Measurements from ENCODE around the gene TRIM65. TPM values are rescaled to one million over a fixed set of nuclear protein-coding genes. Genes with fewer than 3 reads are reported as not detected.
"Not testable (repeated sequence)": the region's sequence is repeated elsewhere in the genome, so short reads cannot be mapped to it uniquely, and the experiment has no call there.

Gene TRIM65
- total RNA-seq, 6 experiments from 2014 or later: 5.9 to 8.1 (median 7.6) TPM

DNA sequence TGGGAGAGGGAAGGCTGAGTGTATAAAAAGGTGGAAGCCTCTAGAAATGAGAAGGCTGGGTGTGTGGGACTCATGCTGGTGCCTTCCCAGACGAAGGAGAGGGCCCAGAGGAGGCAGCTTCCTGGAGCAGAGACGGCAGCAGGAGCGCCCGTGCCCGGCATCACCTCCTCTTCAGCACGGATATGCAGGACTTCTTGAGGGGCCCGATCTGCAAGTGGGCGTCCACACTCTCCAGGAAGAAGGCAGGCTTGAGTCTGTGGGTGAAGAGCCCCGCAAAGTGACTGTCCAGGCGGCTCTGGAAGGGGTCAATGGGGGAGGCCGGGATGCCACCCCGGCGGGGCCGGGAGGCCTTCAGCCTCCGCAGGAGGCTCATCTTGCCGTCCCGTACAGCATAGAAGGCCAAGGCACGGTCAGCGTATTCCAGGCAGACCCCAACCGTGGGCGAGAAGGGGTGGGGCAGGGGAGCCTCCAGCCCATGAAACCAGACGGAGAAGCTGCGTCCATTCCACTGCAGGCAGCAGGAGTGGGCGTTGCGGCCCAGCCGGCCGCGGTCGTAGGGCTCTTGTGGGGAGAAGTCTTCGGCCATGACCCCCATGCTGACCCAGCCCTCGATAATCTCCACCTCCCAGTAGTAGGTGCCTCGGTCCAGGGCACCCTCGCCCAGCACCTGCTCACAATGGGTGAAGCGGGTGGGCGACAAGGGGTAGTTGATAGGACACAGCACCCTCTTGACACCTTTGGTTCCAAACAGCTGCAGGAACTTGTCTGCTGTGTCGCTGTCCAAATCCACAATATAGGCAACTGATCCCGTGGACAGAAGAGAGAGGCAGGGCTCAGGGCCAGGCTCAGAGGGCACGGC lies 22.2 kb downstream of the TRIM65 start:
- Histone ChIP-seq H3K27ac (no peak overlapping the region), H3K27me3 (no peaks in the 10 kb centered on the region), H3K9me3 (no peaks in the 10 kb centered on the region), H3K36me3 (peaks cover 0 to 7% (median 0%) of the 10 kb centered on the region in 4 donors), H3K4me1 (peaks cover 0 to 38% (median 9%) of the 10 kb centered on the region in 4 donors), H3K4me3 (no peak overlapping the region)
- TF ChIP-seq POLR2A (IDR thresholded peaks at IDR 0.05) (no peak), CTCF (IDR thresholded peaks at IDR 0.05) (no peak)
- WGBS (ENCODE audit: insufficient coverage, low coverage, low lambda C conversion rate, missing lambda C conversion rate): 82% methylated on average over 6 of the region's 38 CpGs
- intact Hi-C loops (cut with DNase I): no loop called here
- no peak for DNase-seq
- no peak for ATAC-seq

DNA sequence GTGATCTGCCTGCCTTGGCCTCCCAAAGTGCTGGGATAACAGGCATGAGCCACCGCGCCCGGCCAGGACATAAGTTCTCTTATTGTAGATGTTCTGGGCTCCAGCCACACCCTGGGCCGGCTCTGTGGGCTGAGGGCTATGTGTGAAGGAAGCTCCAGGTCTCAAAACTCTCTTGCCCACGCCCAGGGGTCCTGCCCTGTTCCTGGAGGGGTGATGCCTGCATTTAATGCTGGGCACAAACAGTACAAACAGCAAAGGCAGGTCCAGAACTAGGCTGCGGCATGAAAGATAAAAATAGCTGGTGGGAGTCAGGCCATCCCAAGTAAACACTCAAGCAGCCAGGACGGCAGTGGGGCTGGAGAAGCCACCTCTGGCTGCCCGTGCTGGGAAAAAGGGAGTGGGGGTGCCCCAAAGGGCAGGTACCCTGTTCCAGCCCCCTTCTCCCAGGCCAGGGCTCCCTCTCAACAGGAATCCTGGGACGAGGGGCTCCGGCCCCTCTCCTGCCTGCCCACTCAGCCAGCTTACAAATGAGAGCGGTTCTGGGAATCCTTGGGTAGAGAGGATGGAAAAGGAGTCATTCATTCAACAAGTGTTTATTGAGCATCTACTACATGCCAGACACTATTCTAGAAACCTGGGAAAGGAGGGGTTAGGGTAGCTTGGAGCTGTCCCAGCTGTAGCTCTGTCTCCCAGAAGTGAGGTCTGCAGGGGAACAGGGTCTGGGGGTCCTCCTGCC lies 23.0 kb downstream of the TRIM65 start:
- Histone ChIP-seq H3K4me1 (peaks cover 0 to 38% (median 9%) of the 10 kb centered on the region in 4 donors), H3K27me3 (no peaks in the 10 kb centered on the region), H3K36me3 (peaks cover 0 to 7% (median 0%) of the 10 kb centered on the region in 4 donors), H3K9me3 (no peaks in the 10 kb centered on the region), H3K27ac (peak overlapping the region in 1 of 3 donors; percentile 69), H3K4me3 (no peak overlapping the region)
- DNase-seq (no peak), ATAC-seq (no peak)
- TF ChIP-seq POLR2A (IDR thresholded peaks at IDR 0.05) (no peak), CTCF (IDR thresholded peaks at IDR 0.05) (no peak)
- WGBS (ENCODE audit: insufficient coverage, low coverage, low lambda C conversion rate, missing lambda C conversion rate): 79% methylated on average over 3 of the region's 11 CpGs
- intact Hi-C loops (cut with DNase I): no loop called here

- ATAC-seq (peak; percentile 6 to 13 (median 8)), DNase-seq (peak in 1 of 3 donors; percentile 63)
- Histone ChIP-seq H3K4me3 (no peak overlapping the region), H3K27me3 (no peaks in the 10 kb centered on the region), H3K36me3 (peaks cover 0 to 7% (median 0%) of the 10 kb centered on the region in 4 donors), H3K4me1 (peaks cover 0 to 34% (median 9%) of the 10 kb centered on the region in 4 donors), H3K9me3 (no peaks in the 10 kb centered on the region), H3K27ac (peak overlapping the region in 2 of 3 donors; percentile 60 to 69)
- 64% methylated on average over 1 of the region's 13 CpGs for WGBS (ENCODE audit: insufficient coverage, low coverage, low lambda C conversion rate, missing lambda C conversion rate)
- intact Hi-C loops (cut with DNase I): no loop called here
- TF ChIP-seq CTCF (IDR thresholded peaks at IDR 0.05): no peak
- no peak for TF ChIP-seq POLR2A (IDR thresholded peaks at IDR 0.05)
These were observed 24.1 kb downstream of the TRIM65 start for GRCh38 chr17:75872434-75873351.

GRCh38 chr17:75870228-75870627 lies 26.5 kb downstream of the TRIM65 start:
- H3K36me3 ChIP-seq; DNase-seq; H3K4me3 ChIP-seq; H3K9me3 ChIP-seq; H3K27ac ChIP-seq; H3K27me3 ChIP-seq; ATAC-seq; intact Hi-C loops (cut with DNase I): not testable (repeated sequence)
- H3K4me1 ChIP-seq: peaks cover 0 to 11% (median 2%) of the 10 kb centered on the region in 4 donors
- WGBS (ENCODE audit: insufficient coverage, low coverage, low lambda C conversion rate, missing lambda C conversion rate): 91% methylated on average over 6 of the region's 10 CpGs

Data from right lobe of liver (tissue), 6 donors.